IPS-11a (cell line): Measurements from ENCODE around the gene ENAH.

Experiments used
- H3K4me3 ChIP-seq: one replicate; pipeline ENCODE4 v1.5.1; 2013; ENCODE audit warnings: low read depth, low read length, control low read depth

ENAH gene

DNA sequence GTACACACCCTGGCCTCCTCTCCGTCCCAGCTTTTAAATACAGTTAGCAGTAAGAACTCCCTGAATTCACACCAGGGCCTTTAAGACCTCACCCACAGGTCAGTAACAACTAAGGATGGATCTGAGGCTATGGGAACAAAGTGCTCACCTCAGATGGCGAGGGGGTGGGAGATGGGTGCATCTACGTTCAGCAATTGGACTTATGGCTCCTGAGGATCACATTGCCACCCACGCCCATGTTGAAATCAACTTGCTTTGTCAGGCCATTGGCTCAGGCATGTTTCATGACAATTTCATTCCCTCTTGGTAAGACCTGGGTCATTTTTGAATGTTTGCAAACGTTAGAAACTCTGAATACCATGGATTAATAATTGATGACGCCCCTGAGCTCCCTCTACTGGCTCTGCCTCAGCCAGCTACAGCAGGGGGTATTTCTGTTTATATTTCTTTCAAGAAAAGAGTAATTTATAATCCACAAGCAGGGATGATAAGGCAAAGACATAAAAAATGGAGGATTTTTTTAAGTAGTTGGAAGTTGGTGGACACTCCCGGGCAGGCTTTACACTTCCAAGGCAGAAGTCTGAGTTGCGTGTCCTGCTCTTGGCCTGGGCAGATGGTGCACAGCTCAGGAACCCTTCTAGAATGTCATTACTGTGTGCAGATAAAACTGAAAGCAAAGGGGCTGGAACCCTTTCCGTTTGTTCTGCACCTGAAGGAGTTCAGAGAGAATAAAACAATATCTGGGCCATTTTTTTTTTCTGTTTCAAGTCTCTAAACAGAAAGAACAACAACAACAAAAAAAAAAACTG lies 211.4 kb downstream of the ENAH start:
- H3K4me3 ChIP-seq, result no peak overlapping the region

DNA sequence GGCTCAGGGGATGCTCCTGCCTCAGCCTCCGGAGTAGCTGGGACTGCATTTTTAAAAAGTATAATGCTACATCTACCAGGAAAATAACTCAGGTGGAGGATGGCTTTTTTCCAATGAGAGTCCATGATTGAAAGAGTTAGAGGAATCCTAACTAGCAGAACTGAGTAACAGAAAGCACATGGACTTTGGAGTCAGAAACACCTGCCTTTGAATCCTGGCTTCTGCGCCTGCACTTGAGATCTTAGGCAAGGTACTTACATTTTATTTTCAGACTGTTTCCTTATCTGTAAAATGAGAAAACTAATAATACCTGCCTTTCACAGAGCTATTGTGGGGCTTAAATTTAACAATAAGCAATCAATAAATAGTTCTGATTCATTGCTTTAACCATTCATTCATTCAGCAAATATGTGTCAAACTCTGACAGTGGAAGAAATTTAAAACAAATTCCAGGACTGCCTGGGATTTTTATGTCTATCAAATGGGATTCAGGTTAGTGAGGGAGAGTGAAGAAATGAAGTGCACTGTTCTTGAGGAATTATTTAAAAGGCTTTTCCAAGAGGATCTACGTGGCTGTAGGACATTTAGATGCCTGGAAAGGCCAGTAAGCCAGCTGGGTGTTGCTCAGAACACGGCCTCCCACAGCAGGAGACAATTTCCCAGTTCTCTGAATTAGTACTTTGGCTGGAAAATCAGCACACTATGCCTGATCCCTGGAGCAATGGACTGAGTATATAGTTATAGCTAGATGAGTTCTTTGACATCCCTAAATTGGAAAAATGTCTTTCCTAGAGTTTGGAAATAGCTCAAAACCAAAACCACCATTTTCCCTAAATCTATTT lies 212.3 kb downstream of the ENAH start:
- no peak overlapping the region for H3K4me3 ChIP-seq

DNA sequence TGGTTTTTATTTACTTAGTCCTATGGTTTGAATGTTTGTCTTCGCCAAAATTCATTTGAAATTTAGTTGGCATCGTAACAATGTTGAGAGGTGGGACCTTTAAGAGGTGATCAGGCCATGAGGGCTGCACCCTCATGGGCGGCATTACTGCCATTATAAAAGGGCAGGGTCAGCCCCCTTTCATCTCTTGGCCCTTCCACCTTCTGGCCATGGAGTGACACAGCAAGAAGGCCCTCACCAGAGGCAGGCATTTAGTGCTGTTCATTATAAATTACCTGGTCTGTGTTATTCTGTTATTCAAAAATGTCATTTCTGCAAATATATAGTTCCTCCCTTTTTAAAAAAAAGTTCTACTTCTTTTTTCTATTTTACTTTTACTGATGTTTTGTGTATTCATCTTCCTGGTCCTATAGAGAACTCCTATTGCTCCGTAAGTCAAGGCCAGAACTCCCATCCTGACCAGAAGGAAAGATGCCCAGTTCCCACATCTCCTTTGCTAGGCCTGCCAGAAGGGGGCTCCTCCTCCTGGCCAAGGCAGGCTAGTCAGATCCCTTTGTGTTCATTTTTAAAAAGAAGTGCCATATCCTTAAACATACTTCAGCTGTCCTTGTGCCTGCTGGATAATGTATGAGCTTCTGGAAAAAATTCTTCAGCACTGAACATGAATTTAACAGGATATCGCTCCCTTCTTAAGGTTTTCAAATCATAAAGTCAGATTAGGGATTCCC lies 215.0 kb downstream of the ENAH start:
- no peak overlapping the region for H3K4me3 ChIP-seq
